ENCODE data around the gene TRIM72.
"Not testable (repeated sequence)": the region's sequence is repeated elsewhere in the genome, so short reads cannot be mapped to it uniquely, and the experiment has no call there.

The TRIM72 gene

GRCh38 chr16:31190818-31191444, 23.0 kb upstream of the TRIM72 start:
- no peak for DNase-seq (ENCODE audit: low spot score)

- no peak for DNase-seq (ENCODE audit: low spot score)
Measured at GRCh38 chr16:31191697-31192428, 22.1 kb upstream of the TRIM72 start.

GRCh38 chr16:31192856-31193642, 20.9 kb upstream of the TRIM72 start:
- no peak for DNase-seq (ENCODE audit: low spot score)

DNA sequence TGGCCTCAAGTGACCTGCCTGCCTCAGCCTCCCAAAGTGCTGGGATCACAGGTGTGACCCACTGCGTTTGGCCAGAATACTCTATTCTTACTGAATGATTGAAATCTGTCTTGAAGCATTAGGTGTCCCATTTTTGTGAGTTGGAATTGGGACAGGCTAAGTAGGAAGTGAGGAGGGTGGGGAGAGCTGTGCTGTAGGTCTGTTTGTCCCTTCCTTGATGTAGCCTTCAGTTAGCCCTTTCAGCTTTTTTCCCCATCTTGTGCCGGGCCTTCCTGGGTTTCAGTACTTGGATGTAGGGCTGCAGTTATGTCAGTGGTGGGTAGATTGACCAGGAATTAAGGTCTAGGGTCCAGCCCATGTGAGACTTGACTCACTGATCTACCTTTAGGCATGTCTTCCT, 20.0 kb upstream of the TRIM72 start:
- DNase-seq (ENCODE audit: low spot score): no peak

- no peak for DNase-seq (ENCODE audit: low spot score)
Measured at GRCh38 chr16:31194898-31195297, 19.0 kb upstream of the TRIM72 start.

DNA sequence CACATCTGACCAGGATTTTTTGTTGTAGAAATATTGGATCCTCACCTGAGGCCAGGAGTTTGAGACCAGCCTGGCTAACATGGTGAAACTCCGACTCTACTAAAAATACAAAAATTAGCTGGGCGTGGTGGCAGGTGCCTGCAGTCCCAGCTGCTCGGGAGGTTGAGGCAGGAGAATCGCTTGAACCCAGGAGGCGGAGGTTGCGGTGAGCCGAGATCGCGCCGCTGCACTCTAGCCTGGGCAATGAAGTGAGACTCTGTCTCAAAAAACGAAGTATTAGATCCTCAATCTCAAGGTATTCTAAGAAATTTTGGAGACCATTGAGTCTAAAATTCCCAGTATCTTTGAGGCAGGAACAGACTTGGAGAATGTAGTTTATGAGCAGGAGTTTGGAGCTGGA, 18.1 kb upstream of the TRIM72 start:
- DNase-seq (ENCODE audit: low spot score): not testable (repeated sequence)

- no peak for DNase-seq (ENCODE audit: low spot score)
Measured at GRCh38 chr16:31196324-31197088, 17.4 kb upstream of the TRIM72 start.

- no peak for DNase-seq (ENCODE audit: low spot score)
Measured at GRCh38 chr16:31198207-31198882, 15.6 kb upstream of the TRIM72 start.

- no peak for DNase-seq (ENCODE audit: low spot score)
Measured at GRCh38 chr16:31199430-31200041, 14.4 kb upstream of the TRIM72 start.

DNA sequence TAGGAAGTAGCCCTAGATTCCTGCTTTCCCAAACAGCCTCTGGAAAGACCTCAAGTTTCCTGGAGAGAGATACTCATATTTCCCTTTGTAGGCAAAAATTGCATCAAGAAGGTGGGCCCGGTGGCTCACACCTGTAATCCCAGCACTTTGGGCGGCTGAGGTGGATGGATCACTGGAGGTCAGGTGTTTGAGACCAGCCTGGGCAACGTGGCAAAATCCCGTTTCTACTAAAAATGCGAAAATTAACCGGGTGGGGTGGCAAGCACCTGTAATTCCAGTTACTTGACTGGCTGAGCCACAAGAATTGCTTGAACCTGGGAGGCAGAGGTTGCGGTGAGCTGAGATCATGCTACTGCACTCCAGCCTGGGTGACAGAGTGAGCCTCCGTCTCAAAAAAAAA, 13.8 kb upstream of the TRIM72 start:
- DNase-seq (ENCODE audit: low spot score): not testable (repeated sequence)

DNA sequence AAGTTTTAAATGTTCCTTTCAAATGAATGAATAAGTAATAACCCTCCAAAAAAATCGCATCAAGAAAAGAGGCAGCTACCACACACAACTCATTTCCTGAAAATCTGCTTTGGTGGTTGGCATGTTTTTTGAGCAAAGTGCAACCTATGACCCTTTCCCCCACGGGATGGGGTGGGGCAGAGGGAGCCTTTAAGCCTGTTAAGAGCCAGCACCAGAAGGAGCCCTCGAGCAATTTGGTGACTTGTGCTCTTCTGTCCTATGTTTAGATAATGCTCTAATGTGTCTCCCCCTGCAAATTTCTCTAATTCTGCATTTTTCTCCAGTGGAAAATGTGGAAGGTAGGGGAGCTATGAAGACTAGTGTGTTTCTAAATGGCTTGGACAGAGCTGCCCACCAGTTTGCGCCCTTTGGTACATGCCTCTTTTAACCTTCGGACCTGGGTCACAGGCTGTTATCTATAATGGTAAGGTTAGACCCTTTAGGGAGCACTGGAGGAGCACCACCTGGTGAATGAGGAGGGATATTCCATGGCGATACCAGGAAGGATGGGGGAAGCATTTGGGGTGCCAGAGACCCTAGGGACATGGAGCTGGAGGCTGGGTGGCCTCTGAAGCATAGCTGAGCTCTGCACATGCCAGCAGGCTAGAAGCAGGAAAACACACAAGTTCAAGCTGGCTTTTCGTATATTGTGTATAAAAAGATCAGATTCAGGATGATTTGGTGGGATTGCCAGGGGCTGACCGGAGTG, 12.9 kb upstream of the TRIM72 start:
- peak; percentile 49 for DNase-seq (ENCODE audit: low spot score)

DNA sequence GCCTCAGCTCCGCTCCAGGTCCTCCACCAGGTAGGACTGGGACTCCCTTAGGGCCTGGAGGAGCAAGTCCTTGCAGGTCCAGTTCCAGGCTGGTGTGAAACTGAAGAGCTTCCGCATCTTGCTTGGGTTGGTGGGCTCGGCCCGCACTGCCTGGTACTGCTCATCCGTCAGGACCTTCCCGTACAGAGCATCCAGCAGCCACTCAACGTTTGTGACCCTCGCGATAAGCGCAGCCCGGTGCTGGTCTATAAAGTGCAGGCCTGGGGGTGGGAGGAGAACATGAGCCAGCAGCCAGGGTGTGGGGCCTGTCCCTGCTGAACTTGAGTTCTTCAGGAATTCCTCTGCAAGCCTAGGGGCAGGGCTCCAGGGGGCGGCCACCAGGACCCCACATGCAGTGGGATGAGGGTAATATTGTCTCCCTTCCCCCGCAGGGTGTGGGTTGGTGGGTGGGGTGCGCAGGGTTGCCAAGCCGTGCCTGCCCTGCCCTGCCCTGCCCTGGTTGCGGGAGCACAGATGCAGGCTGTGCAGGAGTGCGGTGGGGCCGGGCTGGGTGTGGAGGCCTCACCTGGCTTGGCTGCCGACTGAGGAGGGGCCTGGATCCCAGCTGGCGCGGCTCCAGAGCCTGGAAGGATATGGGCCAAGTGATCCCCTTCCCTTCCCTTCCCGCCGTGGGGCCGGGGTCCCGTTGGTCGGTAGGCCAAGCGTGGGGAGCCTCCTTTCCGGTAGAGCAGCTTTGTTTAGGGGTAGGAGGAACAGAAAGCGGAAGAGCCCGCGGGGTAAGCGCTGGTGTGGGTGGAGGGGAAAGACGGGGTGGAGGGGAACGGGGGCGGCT, 12.1 kb upstream of the TRIM72 start:
- peak; percentile 55 for DNase-seq (ENCODE audit: low spot score)

GRCh38 chr16:31202414-31203375, 11.2 kb upstream of the TRIM72 start, which contains the start of gene PYCARD:
PYCARD (minus strand) TSS chr16:31202760; CDS start chr16:31202690, 70 bp downstream.
- peak; percentile 88 for DNase-seq (ENCODE audit: low spot score)

DNA sequence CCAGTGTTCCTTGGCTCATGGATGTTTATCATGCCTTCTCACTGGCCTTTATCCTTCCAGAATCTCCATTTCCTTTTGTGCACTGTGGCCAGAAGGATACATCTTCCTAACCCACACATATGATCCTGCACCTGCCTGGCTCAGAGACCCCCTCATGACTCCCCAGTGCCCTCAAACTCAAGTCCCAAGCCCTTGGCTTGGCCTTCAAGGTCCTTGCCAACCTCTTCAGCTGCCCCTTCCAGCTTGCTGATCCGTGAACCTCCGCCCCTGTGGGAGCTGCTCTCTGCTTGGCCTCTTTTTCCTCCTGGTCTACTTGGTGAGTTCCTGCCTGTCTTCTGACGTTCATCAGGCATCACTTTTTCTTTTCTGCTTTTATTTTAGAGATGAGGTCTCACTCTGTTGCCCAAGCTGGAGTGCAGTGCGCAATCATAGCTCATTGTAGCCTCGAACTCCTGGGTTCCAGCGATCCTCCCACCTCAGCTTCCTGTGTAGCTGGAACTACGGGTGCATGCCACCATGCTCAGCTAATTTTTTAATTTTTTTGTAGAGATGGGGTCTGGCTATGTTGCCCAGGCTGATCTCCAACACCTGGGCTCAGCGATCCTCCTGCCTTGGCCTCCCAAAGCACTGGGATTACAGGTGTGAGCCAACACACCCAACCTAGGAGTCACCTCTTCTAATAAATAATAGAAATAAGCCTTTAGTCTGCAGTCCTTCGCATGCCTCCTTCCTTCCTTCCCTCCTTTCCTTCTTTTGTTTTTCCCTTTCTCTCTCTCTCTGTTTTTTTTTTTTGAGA, 8.8 kb upstream of the TRIM72 start:
- no peak for DNase-seq (ENCODE audit: low spot score)

DNA sequence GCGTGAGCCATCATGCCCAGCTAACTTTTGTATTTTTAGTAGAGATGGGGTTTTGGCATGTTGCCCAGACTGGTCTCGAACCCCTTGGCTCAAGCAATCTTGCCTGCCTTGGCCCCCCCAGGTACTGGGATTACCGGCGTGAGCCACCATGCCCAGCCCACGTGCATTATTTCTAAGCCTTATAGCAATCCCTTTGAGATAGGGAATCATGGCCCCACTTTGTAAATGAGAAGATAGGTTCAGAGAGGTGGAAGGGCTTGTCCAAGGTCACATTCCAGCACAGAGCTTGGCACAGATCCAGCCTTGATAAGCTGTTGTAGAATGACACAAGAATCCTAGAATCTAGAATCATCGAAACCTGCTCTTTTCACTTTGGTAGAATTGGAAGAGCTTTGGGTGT, 7.1 kb upstream of the TRIM72 start:
- no peak for DNase-seq (ENCODE audit: low spot score)

GRCh38 chr16:31213342-31213741, 577 bp upstream of the TRIM72 start:
- DNase-seq (ENCODE audit: low spot score): no peak

- no peak for DNase-seq (ENCODE audit: low spot score)
Measured at GRCh38 chr16:31214708-31215286, 878 bp downstream of the TRIM72 start.
